Thyroid gland (tissue), 4 donors: ENCODE measurements around the gene ZNF784. TPM values are rescaled to one million over a fixed set of nuclear protein-coding genes. Genes with fewer than 3 reads are reported as not detected.
"Not testable (repeated sequence)": the region's sequence is repeated elsewhere in the genome, so short reads cannot be mapped to it uniquely, and the experiment has no call there.

Experiments used
- DNase-seq, 2 donors: peaks; one replicate each; pipeline ENCODE4 v3.0.0-alpha.2; 2019
- H3K27ac ChIP-seq, 3 donors: fragments of 200-600 bp; sonication (generic); 1 replicate in 2 of 3; 2 replicates in 1 of 3; pipeline ENCODE4 v1.5.1; 2016 to 2019; ENCODE audit warnings: mild to moderate bottlenecking in 1 of 3, moderate library complexity in 1 of 3
- H3K27me3 ChIP-seq: fragments of 200-600 bp; sonication (generic); one replicate; pipeline ENCODE4 v1.5.1; 2019
- H3K36me3 ChIP-seq, 2 donors: fragments of 200-600 bp; sonication (generic); one replicate each; pipeline ENCODE4 v1.5.1; 2016 to 2019
- H3K4me1 ChIP-seq, 2 donors: fragments of 200-600 bp; sonication (generic); one replicate each; pipeline ENCODE4 v1.5.1; 2017 to 2019
- H3K4me3 ChIP-seq, 3 donors: fragments of 200-600 bp; sonication (generic); replicated peaks in 1 of 3; 1 replicate in 2 of 3; 2 replicates in 1 of 3; pipeline ENCODE4 v1.5.1; 2016; ENCODE audit warnings: mild to moderate bottlenecking in 1 of 3
- H3K9me3 ChIP-seq: fragments of 200-600 bp; sonication (generic); one replicate; pipeline ENCODE4 v1.5.1; 2017
- POLR2A ChIP-seq, 2 donors: fragments of 450-650 bp; IDR thresholded peaks; one replicate each; pipeline ENCODE4 v1.6.1; 2017; ENCODE audit warnings: antibody characterized with exemption in 2 of 2, mild to moderate bottlenecking in 2 of 2, moderate library complexity in 1 of 2
- WGBS, 2 donors: methylation state at CpG; one replicate each; pipeline ENCODE4 v1.1.5; 2017; 5-methylcytosine and 5-hydroxymethylcytosine counted together
- intact Hi-C: fragments of 100-400 bp; cut with DNase I; formaldehyde crosslinking; loops from one replicate; pipeline ENCODE4 v1.15.1; 2023
- total RNA-seq, 4 donors: library from RNA; depleted of rRNA; stranded (reverse); fragments of >200 nt; gene quantifications; one replicate each; pipeline ENCODE4 v1.2.3, GENCODE V29; 2016
- TF ChIP-seq, protein P1 (sequence below), 6 experiments: fragments of 200-600 bp in 3 of 6; fragments of 450-650 bp in 3 of 6; sonication (generic) in 3 of 6; IDR thresholded peaks; one replicate each; pipeline ENCODE4 v1.5.1; 2016 to 2019; ENCODE audit warnings: antibody characterized with exemption in 6 of 6, mild to moderate bottlenecking in 2 of 6, inconsistent platforms in 1 of 6, moderate library complexity in 1 of 6

Gene ZNF784
- total RNA-seq, 4 donors from 2014 or later, result 5.1 to 10.0 (median 8.7) TPM

- peaks cover 11 to 24% of the 10 kb centered on the region in 2 donors for H3K4me1 ChIP-seq
- 95% methylated on average over 43 to 78 of the region's 90 CpGs for WGBS, 2 donors
- intact Hi-C loops, result no loop called here
- peak overlapping the region in 2 of 3 donors; percentile 19 to 95 for H3K4me3 ChIP-seq
- H3K27ac ChIP-seq, result no peak overlapping the region
- H3K36me3 ChIP-seq, result peaks cover 11 to 18% of the 10 kb centered on the region in 2 donors
- H3K27me3 ChIP-seq, result no peaks in the 10 kb centered on the region
- TF ChIP-seq, protein P1, sequence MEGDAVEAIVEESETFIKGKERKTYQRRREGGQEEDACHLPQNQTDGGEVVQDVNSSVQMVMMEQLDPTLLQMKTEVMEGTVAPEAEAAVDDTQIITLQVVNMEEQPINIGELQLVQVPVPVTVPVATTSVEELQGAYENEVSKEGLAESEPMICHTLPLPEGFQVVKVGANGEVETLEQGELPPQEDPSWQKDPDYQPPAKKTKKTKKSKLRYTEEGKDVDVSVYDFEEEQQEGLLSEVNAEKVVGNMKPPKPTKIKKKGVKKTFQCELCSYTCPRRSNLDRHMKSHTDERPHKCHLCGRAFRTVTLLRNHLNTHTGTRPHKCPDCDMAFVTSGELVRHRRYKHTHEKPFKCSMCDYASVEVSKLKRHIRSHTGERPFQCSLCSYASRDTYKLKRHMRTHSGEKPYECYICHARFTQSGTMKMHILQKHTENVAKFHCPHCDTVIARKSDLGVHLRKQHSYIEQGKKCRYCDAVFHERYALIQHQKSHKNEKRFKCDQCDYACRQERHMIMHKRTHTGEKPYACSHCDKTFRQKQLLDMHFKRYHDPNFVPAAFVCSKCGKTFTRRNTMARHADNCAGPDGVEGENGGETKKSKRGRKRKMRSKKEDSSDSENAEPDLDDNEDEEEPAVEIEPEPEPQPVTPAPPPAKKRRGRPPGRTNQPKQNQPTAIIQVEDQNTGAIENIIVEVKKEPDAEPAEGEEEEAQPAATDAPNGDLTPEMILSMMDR (IDR thresholded peaks at IDR 0.05), result no peak
- TF ChIP-seq POLR2A (IDR thresholded peaks at IDR 0.05), result no peak
- DNase-seq, result no peak
- H3K9me3 ChIP-seq, result no peaks in the 10 kb centered on the region
Measured at GRCh38 chr19:55578761-55579747, 45.3 kb downstream of the ZNF784 start.

DNA sequence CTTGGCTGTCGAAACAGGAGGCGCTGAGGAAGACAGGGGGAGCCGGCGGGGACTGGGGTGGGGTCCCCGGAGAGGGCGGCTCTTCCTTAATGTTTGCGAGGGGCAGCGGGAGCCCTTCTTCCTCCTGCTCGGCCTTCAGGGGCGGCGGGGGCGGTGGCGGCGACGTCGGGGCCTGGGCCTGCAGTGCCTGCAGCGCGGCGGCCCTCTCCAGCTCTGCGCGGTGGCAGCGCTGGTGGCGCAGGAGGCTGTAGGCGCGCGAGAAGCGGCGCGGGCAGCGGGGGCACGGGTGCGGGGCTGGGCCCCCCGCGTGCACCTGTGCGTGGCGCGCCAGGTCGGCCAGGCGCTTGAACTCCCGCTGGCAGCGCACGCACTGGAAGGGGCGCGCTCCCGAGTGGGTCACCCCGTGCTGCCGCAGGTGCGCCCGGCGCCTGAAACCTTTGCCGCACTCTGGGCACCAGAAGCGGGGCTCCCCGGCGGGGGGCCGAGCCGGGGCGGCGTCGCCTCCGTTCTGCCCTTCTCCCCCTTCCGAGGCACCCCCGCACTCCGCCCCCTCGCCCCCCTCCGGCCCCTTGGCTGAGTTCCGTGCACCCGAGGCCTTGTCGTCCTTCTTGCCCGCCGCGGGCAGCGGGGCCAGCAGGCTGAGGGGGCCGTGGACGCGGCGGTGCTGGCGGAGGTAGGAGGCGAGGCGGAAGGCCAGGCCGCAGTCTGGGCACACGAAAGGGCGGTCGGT lies 46.2 kb downstream of the ZNF784 start:
- H3K9me3 ChIP-seq, result no peaks in the 10 kb centered on the region
- 94% methylated on average over 56 to 71 of the region's 83 CpGs for WGBS, 2 donors
- H3K36me3 ChIP-seq, result peaks cover 11 to 18% of the 10 kb centered on the region in 2 donors
- no peak overlapping the region for H3K4me3 ChIP-seq
- TF ChIP-seq, protein P1 (IDR thresholded peaks at IDR 0.05), result no peak
- TF ChIP-seq POLR2A (IDR thresholded peaks at IDR 0.05), result no peak
- H3K4me1 ChIP-seq, result peaks cover 11 to 24% of the 10 kb centered on the region in 2 donors
- no peak for DNase-seq
- intact Hi-C loops, result no loop called here
- no peaks in the 10 kb centered on the region for H3K27me3 ChIP-seq
- no peak overlapping the region for H3K27ac ChIP-seq

DNA sequence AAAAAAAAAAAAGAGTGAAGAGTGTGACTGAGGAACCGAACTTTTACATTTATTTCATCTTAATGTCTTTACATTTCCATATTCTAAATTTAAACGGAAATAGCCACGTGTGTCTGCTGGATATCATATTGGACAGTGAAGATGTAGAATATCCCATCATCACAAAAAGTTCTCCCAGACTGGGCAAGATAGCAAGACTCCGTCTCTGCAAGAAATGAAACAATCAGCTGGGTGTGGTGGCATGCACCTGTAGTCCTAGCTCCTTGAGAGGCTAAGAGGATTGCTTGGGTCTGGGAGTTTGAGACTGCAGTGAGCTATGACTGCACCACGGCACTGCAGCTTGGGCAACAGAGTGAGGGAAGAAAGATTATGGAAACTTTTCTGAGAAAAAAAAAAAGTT lies 47.6 kb downstream of the ZNF784 start:
- no peak for DNase-seq
- no peaks in the 10 kb centered on the region for H3K27me3 ChIP-seq
- TF ChIP-seq POLR2A (IDR thresholded peaks at IDR 0.05), result no peak
- TF ChIP-seq, protein P1 (IDR thresholded peaks at IDR 0.05), result no peak
- WGBS, 2 donors, result 94% methylated on average over 5 of the region's 5 CpGs
- H3K36me3 ChIP-seq, result peaks cover 11 to 18% of the 10 kb centered on the region in 2 donors
- no peak overlapping the region for H3K27ac ChIP-seq
- H3K4me3 ChIP-seq, result no peak overlapping the region
- intact Hi-C loops, result no loop called here
- H3K4me1 ChIP-seq, result peaks cover 8 to 14% of the 10 kb centered on the region in 2 donors
- no peaks in the 10 kb centered on the region for H3K9me3 ChIP-seq

GRCh38 chr19:55573929-55574328 lies 50.4 kb downstream of the ZNF784 start:
- H3K27ac ChIP-seq, H3K9me3 ChIP-seq, H3K27me3 ChIP-seq, H3K4me1 ChIP-seq, H3K4me3 ChIP-seq, DNase-seq, intact Hi-C loops: not testable (repeated sequence)
- peaks cover 11 to 18% of the 10 kb centered on the region in 2 donors for H3K36me3 ChIP-seq
- WGBS, 2 donors, result 91 to 93% methylated on average over 6 of the region's 6 CpGs

Other genes starting within 250 kb of the ZNF784 start
- not detected for gene TMEM190, start 247.7 kb downstream of the ZNF784 start, total RNA-seq
- gene TMEM238, start 240.3 kb downstream of the ZNF784 start, total RNA-seq, result 10 to 100 TPM in 3 of 4 donors, 1 to 10 TPM in 1; 6.3 to 73.5 (median 31.2) TPM
- 100 to 1,000 TPM; 156 to 404 (median 205) TPM for gene RPL28, start 238.6 kb downstream of the ZNF784 start, total RNA-seq
- 10 to 100 TPM in 2 of 4 donors, 1 to 10 TPM in 2; 5.7 to 13.3 (median 9.8) TPM for gene UBE2S, start 216.8 kb downstream of the ZNF784 start, total RNA-seq
- not detected for gene SHISA7, start 181.3 kb downstream of the ZNF784 start, total RNA-seq
- gene ISOC2, start 162.9 kb downstream of the ZNF784 start, total RNA-seq, result 100 to 1,000 TPM in 2 of 4 donors, 10 to 100 TPM in 2; 52.1 to 178 (median 100) TPM
- gene C19orf85, start 159.8 kb downstream of the ZNF784 start, total RNA-seq, result not detected
- gene ZNF628, start 147.9 kb downstream of the ZNF784 start, total RNA-seq, result 10 to 100 TPM in 2 of 4 donors, 1 to 10 TPM in 2; 2.1 to 12.0 (median 6.5) TPM
- 10 to 100 TPM in 2 of 4 donors, 1 to 10 TPM in 2; 5.1 to 28.3 (median 12.2) TPM for gene NAT14, start 139.4 kb downstream of the ZNF784 start, total RNA-seq
- gene SSC5D, start 136.1 kb downstream of the ZNF784 start, total RNA-seq, result 1 to 10 TPM; 1.7 to 2.9 (median 2.2) TPM
- gene SBK2, start 87.4 kb downstream of the ZNF784 start, total RNA-seq, result not detected
- 10 to 100 TPM in 1 of 4 donors, under 1 TPM in 1, not detected in 2; 0.94 to 14.8 TPM for gene SBK3, start 79.0 kb downstream of the ZNF784 start, total RNA-seq
- gene ZNF579, start 43.7 kb downstream of the ZNF784 start, total RNA-seq, result 1 to 10 TPM; 4.0 to 7.5 (median 6.6) TPM
- gene FIZ1, start 25.0 kb downstream of the ZNF784 start, total RNA-seq, result 10 to 100 TPM in 3 of 4 donors, 1 to 10 TPM in 1; 9.0 to 18.5 (median 14.0) TPM
- 10 to 100 TPM; 13.0 to 34.2 (median 28.9) TPM for gene ZNF524, start 24.3 kb downstream of the ZNF784 start, total RNA-seq
- gene ZNF865, start 18.9 kb downstream of the ZNF784 start, total RNA-seq, result 10 to 100 TPM in 2 of 4 donors, 1 to 10 TPM in 2; 5.5 to 12.6 (median 9.1) TPM
- gene ZNF580, start 16.4 kb upstream of the ZNF784 start, total RNA-seq, result 10 to 100 TPM; 29.9 to 61.1 (median 44.8) TPM
- gene ZNF581, start 19.1 kb upstream of the ZNF784 start, total RNA-seq, result 10 to 100 TPM; 11.1 to 23.9 (median 15.8) TPM
- 10 to 100 TPM; 11.2 to 23.2 (median 20.7) TPM for gene CCDC106, start 23.6 kb upstream of the ZNF784 start, total RNA-seq
- gene U2AF2, start 30.5 kb upstream of the ZNF784 start, total RNA-seq, result 100 to 1,000 TPM in 1 of 4 donors, 10 to 100 TPM in 3; 68.4 to 115 (median 85.7) TPM
- gene EPN1, start 50.7 kb upstream of the ZNF784 start, total RNA-seq, result 100 to 1,000 TPM in 1 of 4 donors, 10 to 100 TPM in 3; 34.8 to 102 (median 72.2) TPM
- gene NLRP9, start 113.8 kb upstream of the ZNF784 start, total RNA-seq, result not detected
- not detected for gene RFPL4A, start 134.5 kb upstream of the ZNF784 start, total RNA-seq
- gene RFPL4AL1, start 144.6 kb upstream of the ZNF784 start, total RNA-seq, result under 1 TPM in 1 of 4 donors, not detected in 3; 0.33 TPM
- gene NLRP11, start 207.4 kb upstream of the ZNF784 start, total RNA-seq, result not detected
- not detected for gene NLRP4, start 212.0 kb upstream of the ZNF784 start, total RNA-seq